ENCODE measurements around the gene WLS. TPM values are rescaled to one million over a fixed set of nuclear protein-coding genes. Genes with fewer than 3 reads are reported as not detected.

WLS gene
- total RNA-seq, 1 donor from 2014 or later: 68.0 TPM

DNA sequence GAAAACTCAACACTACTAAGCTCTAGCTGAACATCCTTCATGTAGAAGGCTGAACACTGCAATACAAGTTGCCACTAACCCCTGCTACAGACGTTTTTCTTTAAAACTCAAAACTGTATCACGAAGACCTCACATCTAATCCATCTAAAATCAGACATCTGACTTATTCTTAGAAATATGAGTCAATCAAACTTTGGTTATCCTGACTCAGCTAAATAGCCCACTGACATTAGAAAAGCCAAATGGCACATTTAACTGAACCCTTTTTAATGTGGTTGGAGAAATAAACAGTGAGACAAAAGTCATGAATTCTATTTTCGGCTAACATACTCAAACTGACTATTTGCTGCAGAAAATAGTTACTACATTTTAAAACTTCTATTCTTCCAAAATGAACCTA lies 35.6 kb downstream of the WLS start:
- Histone ChIP-seq H3K4me3 (no peak overlapping the region), H3K27me3 (no peaks in the 10 kb centered on the region), H3K9me3 (no peaks in the 10 kb centered on the region), H3K27ac (no peak overlapping the region), H3K36me3 (no peaks in the 10 kb centered on the region), H3K4me1 (peaks cover 39% of the 10 kb centered on the region)
- intact Hi-C loops (cut with DNase I): no loop called here
- DNase-seq (ENCODE audit: extremely low spot score in 2 of 2): no peak
- TF ChIP-seq, protein P1, sequence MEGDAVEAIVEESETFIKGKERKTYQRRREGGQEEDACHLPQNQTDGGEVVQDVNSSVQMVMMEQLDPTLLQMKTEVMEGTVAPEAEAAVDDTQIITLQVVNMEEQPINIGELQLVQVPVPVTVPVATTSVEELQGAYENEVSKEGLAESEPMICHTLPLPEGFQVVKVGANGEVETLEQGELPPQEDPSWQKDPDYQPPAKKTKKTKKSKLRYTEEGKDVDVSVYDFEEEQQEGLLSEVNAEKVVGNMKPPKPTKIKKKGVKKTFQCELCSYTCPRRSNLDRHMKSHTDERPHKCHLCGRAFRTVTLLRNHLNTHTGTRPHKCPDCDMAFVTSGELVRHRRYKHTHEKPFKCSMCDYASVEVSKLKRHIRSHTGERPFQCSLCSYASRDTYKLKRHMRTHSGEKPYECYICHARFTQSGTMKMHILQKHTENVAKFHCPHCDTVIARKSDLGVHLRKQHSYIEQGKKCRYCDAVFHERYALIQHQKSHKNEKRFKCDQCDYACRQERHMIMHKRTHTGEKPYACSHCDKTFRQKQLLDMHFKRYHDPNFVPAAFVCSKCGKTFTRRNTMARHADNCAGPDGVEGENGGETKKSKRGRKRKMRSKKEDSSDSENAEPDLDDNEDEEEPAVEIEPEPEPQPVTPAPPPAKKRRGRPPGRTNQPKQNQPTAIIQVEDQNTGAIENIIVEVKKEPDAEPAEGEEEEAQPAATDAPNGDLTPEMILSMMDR (IDR thresholded peaks at IDR 0.05): no peak
- TF ChIP-seq POLR2AphosphoS5 (IDR thresholded peaks at IDR 0.05; ENCODE audit: insufficient read depth in 1 of 2, low read depth in 1 of 2) (no peak), POLR2A (IDR thresholded peaks at IDR 0.05) (no peak)

DNA sequence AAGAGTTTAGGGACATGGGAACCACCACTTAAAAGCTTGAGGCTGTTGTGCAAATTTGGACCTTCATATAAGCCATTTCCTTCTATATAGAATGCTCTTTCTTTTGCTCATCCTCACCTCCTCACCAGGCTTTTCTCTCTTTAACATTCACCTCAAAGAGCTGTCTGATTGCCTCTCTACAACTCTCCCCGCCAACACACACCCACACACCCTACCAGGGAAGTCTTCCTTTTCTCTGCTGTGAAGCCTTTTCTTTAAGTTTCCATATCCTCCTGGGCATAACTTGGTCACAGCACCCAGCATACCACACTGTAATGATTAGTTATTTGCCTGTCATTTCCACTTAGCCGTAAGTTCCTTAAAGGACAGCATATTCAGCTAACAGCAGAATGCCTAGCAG lies 40.6 kb downstream of the WLS start:
- no peaks in the 10 kb centered on the region for H3K9me3 ChIP-seq
- TF ChIP-seq, protein P1 (IDR thresholded peaks at IDR 0.05): no peak
- TF ChIP-seq POLR2AphosphoS5 (IDR thresholded peaks at IDR 0.05; ENCODE audit: insufficient read depth in 1 of 2, low read depth in 1 of 2): no peak
- TF ChIP-seq POLR2A (IDR thresholded peaks at IDR 0.05): no peak
- DNase-seq (ENCODE audit: extremely low spot score in 2 of 2): no peak
- no peak overlapping the region for H3K27ac ChIP-seq
- H3K4me1 ChIP-seq: peaks cover 3% of the 10 kb centered on the region
- H3K27me3 ChIP-seq: no peaks in the 10 kb centered on the region
- H3K36me3 ChIP-seq: peaks cover 0 to 8% of the 10 kb centered on the region in 2 donors
- intact Hi-C loops (cut with DNase I): no loop called here
- H3K4me3 ChIP-seq: no peak overlapping the region

DNA sequence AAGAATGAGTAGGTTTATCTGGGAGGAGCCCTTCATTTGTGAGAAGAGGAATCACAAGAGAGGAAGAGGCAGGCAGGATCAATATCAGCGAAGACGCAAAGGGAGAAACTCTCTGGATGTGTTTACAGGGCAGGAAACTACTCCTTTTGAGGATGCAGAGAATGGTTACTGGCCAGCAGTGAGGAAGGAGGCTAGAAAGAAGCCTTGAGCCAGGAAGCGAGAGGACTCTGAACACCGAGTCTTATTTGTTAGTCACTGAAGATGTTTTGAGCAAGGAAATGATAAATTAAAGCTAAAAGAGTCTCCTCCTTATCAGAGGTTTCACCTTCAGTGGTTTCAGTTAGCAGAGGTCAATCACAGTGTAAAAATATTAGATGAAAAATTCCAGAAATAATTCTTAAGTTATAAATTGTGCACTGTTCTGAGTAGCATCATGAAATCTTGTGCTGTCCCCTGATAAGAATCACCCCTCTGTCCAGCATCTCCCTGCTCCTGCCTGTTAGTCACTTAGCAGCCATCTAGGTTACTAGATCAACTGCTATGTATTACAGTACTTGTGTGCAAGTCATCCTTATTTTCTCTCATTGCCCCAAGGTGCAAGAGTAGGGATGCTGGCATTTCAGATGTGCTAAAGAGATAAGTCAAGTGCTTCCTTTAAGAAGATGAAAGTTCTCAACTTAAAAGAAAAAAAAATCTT lies 43.5 kb downstream of the WLS start:
- Histone ChIP-seq H3K9me3 (no peaks in the 10 kb centered on the region), H3K27ac (no peak overlapping the region), H3K27me3 (no peaks in the 10 kb centered on the region), H3K36me3 (peaks cover 0 to 8% of the 10 kb centered on the region in 2 donors), H3K4me3 (no peak overlapping the region), H3K4me1 (no peaks in the 10 kb centered on the region)
- TF ChIP-seq POLR2A (IDR thresholded peaks at IDR 0.05): no peak
- no peak for TF ChIP-seq POLR2AphosphoS5 (IDR thresholded peaks at IDR 0.05; ENCODE audit: insufficient read depth in 1 of 2, low read depth in 1 of 2)
- TF ChIP-seq, protein P1 (IDR thresholded peaks at IDR 0.05): no peak
- DNase-seq (ENCODE audit: extremely low spot score in 2 of 2): no peak
- intact Hi-C loops (cut with DNase I): no loop called here

DNA sequence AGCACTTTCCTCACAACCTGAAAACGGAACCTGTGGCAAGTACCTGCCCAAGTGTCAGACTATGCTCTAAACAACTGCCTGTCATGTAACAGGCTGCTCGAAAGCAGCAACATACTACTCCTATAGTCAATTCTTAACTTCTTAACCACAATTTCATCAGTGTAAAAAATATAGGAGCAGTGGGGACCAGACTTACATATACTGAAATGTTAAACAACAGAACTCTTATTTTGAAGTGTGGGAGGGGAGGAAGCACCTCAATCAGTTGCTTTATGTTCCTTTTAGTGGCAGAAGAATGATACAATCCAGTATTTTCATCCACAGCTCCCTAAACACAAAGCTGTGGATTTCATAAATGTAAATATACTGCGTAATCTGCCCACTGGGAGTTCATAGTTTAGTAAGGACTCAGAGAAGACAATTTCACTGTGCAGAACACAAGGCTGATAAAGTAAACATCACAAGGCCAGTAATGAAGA lies 44.2 kb downstream of the WLS start:
- intact Hi-C loops (cut with DNase I): no loop called here
- Histone ChIP-seq H3K4me1 (no peaks in the 10 kb centered on the region), H3K9me3 (no peaks in the 10 kb centered on the region), H3K4me3 (no peak overlapping the region), H3K27me3 (no peaks in the 10 kb centered on the region), H3K27ac (no peak overlapping the region), H3K36me3 (peaks cover 0 to 8% of the 10 kb centered on the region in 2 donors)
- no peak for DNase-seq (ENCODE audit: extremely low spot score in 2 of 2)
- TF ChIP-seq POLR2A (IDR thresholded peaks at IDR 0.05): no peak
- TF ChIP-seq, protein P1 (IDR thresholded peaks at IDR 0.05): no peak
- no peak for TF ChIP-seq POLR2AphosphoS5 (IDR thresholded peaks at IDR 0.05; ENCODE audit: insufficient read depth in 1 of 2, low read depth in 1 of 2)

DNA sequence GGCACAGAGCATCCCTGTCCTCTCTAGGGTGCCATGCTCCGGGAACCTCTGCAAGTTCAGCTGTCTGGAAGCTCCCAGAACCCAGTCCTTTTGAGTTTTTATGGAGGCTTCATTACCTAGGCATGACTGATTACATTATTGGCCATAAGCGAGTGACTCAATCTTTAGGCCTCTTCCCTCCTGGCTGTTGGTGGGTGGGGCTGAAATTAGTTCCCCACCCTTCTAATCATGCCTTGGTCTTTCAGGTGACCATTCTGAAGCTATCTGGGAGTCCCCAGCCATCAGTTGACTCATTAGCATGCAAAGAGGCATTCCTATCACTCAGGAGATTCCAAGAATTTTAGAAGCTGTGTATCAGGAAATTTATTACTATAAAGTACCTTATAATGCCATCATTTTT lies 46.6 kb downstream of the WLS start:
- no peak for DNase-seq (ENCODE audit: extremely low spot score in 2 of 2)
- no peaks in the 10 kb centered on the region for H3K4me1 ChIP-seq
- TF ChIP-seq, protein P1 (IDR thresholded peaks at IDR 0.05): no peak
- no peak for TF ChIP-seq POLR2AphosphoS5 (IDR thresholded peaks at IDR 0.05; ENCODE audit: insufficient read depth in 1 of 2, low read depth in 1 of 2)
- TF ChIP-seq POLR2A (IDR thresholded peaks at IDR 0.05): no peak
- no peak overlapping the region for H3K27ac ChIP-seq
- H3K27me3 ChIP-seq: no peaks in the 10 kb centered on the region
- peaks cover 0 to 8% of the 10 kb centered on the region in 2 donors for H3K36me3 ChIP-seq
- H3K4me3 ChIP-seq: no peak overlapping the region
- no peaks in the 10 kb centered on the region for H3K9me3 ChIP-seq
- intact Hi-C loops (cut with DNase I): no loop called here

Data from vagina (tissue), 2 donors.